GM18507 (cell line): ENCODE data around the gene GARIN1A.
A peak's percentile ranks its signal among the peaks of the same experiment; 100 is the strongest.
"Not testable (repeated sequence)": the region's sequence is repeated elsewhere in the genome, so short reads cannot be mapped to it uniquely, and the experiment has no call there.

Experiments
- DNase-seq: peaks from one replicate; pipeline ENCODE4 v3.0.0; 2011; ENCODE audit warnings: low read depth; ENCODE audit not compliant: insufficient read length; ENCODE audit errors: extremely low spot score
- FAIRE-seq: peaks from 2 replicates; lab custom pipeline; 2011; peaks lifted over from hg19 to GRCh38; lab: Jason Lieb, UNC

Gene GARIN1A

DNA sequence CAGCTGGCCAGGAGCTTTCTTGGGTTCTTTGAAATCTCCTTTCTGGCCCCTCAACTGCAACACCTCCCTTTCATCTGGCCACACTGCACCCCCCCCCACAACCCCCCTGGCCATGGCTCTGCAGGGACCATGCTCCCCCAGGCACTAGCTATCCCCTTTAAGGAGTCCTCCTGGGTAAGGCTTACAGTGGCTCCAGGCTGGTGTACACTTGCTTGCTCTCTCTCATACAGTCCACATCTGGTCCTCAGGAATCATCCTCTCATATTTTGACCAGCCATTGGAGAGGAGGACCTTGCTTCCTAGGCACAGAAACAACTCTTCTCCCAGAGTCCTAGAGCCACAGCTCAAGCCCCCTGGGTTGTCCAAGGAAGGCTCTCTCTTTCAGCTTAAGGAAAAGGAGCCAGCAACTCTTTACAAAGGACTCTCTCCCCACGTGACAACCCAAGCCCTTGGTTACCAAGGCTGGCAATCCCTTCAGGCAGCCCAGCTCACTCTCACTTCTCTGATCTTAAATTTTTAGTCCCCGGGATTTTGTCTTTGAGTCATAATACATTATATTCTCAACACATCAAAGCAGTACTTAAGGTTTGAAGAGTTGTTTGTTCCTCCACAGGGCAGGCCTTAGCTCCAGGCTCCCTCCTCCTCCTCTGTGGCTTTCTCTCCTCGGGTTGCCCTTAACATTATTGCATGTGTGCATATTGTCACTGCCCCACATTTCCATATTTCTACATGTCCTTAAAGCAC is 9.9 kb downstream of the GARIN1A start:
- DNase-seq, result no peak
- FAIRE-seq, result no peak

DNA sequence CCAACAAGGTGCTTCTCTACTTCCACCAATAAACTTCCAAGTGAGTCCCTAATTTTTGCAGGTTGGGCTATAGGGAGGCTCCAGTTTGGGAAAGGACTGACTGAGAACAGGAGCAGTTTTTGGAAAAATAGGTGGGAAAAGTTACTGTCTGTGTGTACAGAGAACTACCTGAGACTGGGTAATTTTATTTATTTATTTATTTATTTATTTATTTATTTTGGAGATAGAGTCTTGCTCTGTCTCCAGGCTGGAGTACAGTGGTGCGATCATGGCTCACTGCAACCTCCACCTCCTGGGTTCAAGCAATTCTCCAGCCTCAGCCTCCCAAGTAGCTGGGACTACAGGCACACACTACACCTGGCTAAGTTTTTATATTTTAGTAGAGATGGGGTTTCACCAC is 11.2 kb downstream of the GARIN1A start:
- FAIRE-seq, DNase-seq: not testable (repeated sequence)

DNA sequence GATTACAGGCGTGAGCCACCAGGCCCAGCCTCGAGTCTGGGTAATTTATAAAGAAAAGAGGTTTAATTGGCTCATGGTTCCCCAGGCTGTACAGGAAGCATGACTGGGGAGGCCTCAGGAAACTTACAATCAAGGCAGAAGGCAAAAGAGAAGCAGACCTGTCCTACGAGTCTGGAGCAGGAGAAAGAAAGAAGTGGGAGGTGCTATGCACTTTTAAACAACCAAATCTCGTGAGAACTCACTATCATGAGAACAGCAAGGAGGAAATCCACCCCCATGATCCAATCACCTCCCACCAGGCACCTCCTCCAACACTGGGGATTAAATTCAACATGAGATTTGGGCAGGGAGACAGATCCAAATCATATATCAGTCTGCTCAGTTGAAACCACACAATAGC is 11.6 kb downstream of the GARIN1A start:
- FAIRE-seq, DNase-seq: not testable (repeated sequence)

DNA sequence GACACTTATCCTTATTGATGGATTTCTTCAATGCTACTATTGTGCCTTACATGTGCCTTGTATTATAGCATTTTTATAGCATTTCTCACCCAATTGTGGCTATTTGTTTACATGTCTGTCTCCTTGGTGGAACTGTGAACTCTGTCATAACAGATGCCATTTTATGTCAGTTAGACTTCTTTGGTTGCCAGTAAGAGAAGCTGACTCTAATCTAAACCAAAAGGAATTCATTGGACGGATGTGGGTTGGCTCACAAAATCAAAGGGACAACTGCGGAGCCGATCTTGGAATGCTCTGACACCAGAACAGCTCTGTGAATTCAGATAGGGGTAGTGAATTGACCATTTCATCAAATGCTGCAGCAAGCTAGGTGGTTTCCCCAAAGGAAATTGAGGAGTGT is 15.0 kb downstream of the GARIN1A start:
- DNase-seq (no peak), FAIRE-seq (no peak)

DNA sequence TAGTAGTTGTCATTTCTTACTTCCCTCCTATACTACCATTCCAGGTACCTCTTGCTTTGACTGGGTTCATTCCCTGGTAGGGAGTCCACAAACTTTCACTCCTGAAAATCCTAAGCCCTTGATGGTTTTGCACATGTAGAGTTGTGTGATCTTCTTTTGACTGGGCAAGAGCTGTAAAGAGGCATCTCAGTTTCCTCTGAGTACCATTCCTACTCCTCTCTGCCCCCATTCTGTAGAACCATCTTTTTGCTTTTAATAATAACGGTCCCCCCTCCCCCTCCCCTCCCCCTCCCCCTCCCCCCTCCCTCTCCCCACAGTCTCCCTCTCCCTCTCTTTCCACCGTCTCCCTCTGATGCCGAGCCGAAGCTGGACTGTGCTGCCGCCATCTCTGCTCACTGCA is 16.4 kb downstream of the GARIN1A start:
- DNase-seq, result no peak
- no peak for FAIRE-seq

DNA sequence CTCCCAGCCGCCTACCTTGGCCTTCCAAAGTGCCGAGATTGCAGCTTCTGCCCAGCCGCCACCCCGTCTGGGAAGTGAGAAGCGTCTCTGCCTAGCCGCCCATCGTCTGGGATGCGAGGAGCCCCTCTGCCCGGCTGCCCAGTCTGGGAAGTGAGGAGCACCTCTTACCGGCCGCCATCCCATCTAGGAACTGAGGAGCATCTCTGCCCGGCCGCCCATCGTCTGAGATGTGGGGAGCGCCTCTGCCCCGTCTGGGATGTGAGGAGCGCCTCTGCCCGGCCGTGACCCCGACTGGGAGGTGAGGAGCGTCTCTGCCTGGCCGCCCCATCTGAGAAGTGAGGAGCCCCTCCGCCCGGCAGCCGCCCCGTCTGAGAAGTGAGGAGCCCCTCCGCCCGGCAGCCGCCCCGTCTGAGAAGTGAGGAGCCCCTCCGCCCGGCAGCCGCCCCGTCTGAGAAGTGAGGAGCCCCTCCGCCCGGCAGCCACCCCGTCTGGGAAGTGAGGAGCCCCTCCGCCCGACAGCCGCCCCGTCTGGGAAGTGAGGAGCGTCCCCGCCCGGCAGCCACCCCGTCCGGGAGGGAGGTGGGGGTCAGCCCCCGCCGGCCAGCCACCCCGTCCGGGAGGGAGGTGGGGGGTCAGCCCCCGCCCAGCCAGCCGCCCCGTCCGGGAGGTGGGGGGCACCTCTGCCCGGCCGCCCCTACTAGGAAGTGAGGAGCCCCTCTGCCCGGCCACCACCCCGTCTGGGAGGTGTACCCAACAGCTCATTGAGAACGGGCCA is 17.3 kb downstream of the GARIN1A start:
- DNase-seq, result not testable (repeated sequence)

DNA sequence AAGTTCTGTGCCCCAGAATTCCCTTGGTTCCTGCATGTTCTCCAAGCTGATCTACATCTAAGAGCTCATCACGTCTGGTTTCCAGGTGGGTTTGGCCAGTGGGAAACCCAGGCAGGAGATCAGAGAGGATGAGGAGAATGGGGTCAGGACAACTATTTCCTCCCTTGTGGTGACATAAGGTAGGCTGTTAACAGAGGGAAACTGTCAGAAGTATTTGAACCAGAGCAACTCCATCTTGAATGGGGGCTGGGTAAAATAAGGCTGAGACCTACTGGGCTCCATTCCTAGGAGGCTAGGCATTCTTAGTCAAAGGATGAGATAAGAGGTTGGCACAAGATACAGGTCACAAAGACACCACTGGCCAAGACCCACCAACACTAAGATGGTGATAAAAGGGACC is 19.1 kb downstream of the GARIN1A start:
- DNase-seq (no peak), FAIRE-seq (no peak)

More for the DNA sequence above, 17.3 kb downstream of the GARIN1A start:
- not testable (repeated sequence) for FAIRE-seq

DNA sequence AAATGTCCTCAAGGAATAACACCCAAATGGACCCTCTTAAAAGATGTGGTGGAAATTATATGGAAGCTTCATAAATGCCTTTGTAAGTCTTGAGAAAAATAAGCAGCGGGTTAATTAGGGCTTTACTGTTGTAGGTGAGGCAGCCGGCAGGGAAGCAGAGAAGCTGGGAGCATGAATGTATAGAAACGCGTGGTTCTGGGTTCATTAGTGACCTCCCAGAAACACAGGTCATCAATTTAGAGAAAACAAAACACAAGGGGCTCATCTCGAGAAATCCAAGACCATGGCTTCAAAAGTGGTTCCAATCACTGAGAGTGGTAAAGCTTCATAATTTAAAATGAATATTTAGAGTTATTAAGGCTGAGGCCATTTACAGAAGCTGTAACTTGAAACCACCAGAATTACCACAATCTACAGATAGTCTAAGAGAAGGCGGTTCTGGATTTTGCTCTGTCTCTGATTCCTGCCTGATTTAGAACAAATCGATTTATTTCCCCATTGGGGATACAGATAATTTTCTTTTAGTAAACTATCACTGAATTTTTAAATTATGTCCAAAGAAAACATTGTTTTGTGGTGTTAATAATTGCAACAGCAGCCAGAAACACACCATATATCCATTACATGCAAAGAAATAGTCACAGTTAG is 20.7 kb downstream of the GARIN1A start:
- DNase-seq (no peak), FAIRE-seq (no peak)

DNA sequence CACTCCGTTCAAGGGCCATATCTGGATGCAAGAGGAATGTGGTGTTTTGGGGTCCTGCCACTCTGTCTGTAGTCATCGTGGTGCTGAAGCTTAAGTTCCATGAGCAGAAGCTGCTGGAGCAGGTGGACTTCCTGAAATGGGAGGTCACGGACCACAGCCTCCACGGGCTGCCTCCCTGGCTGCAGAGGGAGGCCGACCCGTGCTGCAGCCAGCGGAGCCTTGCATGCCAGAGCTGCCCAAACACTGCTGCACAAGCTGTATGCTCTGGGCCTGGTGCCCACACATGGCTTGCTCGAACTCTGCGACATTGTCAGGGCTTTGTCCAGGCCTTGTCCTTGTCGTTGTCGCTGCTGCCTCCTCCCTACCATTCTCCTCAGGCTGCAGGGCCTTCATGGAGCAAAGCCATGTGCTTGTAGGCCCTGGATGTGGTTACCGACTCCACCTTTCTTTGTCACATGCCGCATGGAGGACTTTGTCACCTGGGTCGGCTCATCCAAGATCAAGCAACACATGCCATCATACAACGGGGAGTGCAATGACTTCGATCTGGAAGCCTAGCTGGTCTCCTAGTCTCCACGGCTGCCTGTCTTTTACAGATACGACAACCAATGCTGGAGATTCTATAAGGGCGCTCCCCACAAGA is 21.4 kb downstream of the GARIN1A start:
- no peak for DNase-seq
- no peak for FAIRE-seq

DNA sequence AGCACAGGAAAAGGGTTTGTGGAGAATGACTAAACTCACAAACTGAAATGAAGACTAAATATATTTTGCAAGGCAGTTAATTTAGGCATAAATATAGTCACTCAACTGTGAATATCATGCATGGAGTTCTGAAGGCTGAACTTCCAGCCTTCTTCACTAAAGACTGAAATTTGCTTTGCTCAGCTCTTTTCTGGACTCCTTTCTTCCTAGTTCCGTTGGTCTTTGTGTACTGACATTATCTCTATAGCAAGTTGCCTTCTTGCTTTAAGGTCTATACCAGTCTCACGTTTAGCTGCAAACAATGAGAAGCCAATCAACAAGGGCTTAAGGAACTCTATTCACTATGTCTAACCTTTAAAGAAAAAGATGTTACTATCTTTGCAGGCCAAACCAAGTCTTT is 22.6 kb downstream of the GARIN1A start:
- FAIRE-seq (no peak), DNase-seq (no peak)

DNA sequence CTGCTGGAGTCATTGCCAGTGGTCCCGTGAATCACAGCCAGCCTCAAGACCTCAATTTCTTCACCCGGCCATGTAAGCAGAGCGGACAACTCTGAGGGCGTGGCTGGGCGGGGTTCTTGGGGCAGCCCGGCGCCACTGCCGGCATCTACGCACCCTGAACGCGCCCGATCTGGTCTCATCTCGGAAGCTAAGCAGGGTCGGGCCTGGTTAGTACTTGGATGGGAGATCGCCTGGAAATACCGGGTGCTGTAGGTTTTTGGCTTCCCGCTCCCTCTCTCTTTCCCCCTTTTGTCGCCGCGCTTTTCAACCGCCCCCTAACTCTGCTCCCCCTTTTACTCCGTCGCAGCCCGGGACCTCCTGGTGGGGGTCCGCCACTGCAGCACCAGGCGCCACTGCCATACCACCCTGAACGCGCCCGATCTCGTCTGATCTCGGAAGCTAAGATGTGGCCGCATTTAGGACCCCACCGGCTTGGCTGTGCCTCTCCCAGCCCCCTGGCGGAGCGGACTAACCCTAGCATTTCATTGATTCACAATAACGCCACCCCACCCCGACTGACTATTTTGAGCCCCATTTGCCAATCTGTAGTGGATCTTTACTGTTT is 25.3 kb downstream of the GARIN1A start:
- DNase-seq (peak; percentile 42), FAIRE-seq (no peak)

DNA sequence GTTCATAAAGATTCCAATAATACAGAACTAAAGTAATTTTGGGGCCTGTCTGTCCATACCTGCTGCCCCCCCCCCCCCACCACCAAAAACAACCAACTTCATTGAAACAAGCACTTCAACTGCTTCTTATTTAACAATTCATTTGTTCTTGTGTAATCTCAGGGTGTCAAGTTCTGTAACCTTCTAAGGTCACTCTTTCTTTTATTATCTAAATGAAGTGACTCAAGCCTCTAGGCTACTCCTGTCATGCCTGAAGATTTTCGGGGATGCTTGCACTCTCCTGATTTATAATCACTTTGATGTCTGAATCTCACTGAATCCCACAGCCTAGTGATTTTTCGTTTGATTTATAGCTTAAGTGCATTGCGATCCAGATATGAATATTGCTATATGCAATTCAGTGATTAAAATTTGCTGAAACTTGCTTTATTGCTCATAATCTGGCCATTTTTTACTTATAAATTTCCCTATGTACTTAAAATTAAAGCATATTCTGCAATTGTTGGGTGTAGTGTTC is 27.2 kb downstream of the GARIN1A start:
- no peak for FAIRE-seq

DNA sequence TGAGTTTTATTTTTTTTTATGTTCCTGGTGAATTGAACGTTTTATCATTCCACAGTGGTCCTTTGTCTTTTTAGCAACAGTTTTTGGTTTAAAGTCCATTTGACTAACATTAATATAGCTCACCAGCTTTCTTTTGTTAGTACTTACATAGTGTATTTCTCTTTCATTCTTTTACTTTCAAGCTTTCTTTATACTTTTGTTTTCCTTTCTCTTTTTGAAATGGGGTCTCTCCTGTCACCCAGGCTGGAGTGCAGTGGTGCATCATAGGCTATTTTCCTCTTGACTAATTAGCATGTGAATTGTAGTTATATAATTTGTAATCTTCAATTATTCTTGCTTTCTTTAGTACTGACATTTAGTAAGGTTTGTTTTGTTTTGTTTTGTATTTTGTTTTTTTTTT is 27.8 kb downstream of the GARIN1A start:
- DNase-seq, result no peak
- no peak for FAIRE-seq

More for the DNA sequence above, 27.2 kb downstream of the GARIN1A start:
- no peak for DNase-seq

DNA sequence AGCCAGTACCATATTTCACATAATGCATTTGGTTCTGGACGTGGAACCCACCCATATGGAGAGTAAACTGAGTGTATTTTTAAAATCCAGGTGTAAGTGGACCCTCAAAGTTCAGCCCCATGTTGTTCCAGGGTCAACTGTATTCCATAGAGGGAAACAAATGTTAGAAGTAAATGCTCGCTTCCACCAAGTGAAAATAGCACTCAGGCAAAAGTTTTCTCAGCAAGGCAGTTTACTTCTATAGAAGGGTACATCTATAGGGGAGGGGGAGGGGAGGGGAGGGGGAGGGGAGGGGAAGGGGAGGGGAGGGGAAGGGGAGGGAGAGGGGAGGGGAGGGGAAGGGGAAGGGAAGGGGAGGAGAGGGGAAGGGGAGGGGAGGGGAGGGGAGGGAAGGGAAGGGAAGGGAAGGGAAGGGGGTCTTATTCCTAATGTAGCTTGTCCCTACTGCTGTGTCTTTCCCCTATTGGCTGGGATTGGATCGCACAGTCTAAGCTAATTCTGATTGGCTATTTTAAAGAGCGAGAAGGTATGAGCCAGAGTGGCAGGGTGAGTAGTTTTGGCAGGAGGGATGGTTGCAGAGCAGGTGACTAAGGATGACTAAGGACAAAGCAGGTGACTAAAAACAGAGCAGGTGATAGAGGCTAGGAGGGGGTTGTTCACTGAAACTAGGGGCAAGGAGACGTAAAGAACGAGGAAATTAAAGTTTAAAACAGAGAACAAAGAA is 29.1 kb downstream of the GARIN1A start:
- no peak for DNase-seq
- no peak for FAIRE-seq

DNA sequence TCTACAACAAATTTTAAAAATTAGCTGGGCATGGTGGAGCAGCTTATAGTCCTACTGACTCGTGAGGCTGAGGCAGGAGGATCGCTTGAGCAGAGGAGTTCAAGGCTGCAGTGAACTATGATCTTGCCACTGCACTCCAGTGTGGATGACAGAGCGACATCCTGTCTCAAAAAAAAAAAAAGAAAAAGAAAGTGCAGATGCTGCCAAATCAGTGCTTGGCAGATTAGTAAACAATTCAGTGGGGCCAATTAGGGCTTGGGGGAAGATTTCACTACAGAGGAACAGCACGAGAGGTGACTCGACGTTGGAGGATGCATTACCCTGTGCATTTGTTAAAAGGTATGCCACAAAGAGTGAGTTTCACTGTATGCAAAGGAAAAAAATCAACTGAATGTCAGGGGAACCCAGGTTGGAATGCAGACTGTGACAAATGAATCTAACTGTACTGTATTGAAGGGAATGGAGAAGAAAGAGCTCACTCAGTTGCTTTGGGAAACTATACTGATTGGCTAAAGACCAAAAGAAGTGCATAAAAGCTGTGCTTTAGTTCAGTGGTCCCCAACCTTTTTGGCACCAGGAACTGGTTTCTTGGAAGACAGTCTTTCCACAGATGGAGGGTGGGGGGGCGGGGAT is 31.6 kb downstream of the GARIN1A start:
- FAIRE-seq, result no peak
- DNase-seq, result no peak

DNA sequence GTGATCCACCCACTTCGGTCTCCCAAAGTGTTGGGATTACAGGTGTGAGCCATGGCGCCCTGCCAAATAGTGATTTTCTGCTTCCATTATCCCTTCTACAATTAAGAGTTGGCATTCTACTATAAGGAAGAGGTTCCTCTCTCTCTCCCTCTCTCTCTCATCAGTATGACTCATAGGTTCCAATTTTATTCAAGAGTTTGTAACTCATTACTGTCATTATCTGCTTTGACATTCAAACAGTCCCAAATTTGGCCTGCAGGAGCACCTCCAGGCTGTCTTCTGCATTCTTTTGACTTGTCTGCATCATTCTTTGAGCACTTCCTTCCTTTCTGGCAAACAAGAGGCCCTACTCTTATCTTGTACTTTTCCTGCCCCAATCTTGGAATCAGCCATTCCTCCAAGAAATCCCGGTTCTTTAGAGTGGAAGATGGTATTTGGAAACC is 33.8 kb downstream of the GARIN1A start:
- DNase-seq (no peak), FAIRE-seq (no peak)

DNA sequence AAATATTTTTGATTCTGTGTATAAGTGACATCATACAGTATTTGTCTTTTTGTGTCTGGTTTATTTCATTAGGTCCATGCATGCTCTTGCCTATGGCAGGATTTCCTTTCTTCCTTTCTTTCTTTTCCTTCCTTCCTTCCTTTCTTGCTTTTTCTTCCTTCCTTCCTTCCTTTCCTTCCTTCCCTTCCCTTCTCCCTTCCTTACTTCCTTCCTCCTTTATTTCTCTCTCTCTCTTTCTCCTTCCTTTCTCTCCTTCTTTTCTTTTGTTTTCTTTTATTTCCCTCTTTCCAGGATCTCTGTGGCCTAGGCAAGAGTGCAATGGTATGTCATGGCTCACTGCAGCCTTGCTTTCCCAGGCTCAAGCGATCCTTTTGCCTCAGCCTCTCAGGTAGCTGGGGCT is 35.7 kb downstream of the GARIN1A start:
- DNase-seq (no peak), FAIRE-seq (no peak)

DNA sequence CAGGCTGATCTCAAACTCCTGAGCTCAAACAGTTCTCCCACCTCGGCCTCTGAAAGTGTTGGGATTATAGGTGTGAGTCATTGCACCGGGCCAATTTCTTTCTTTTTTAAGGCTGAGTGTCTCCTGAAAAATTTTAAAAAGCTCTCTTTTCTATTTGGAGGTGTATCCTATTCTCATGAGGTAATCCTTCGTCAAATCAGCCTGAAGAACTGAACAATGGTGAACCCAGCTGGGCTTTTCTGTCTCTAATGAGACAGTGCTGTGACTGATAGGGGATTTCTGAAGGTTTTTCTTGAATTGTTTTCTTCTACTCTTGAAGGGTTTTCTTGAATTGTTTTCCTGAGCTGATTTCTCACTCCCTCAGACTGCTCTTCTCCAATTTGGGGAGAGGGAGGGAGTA is 36.1 kb downstream of the GARIN1A start:
- no peak for DNase-seq
- no peak for FAIRE-seq
